Measurements from ENCODE around the gene RPS15.
A peak's percentile ranks its signal among the peaks of the same experiment; 100 is the strongest.
"Not testable (repeated sequence)": the region's sequence is repeated elsewhere in the genome, so short reads cannot be mapped to it uniquely, and the experiment has no call there.

The RPS15 gene

DNA sequence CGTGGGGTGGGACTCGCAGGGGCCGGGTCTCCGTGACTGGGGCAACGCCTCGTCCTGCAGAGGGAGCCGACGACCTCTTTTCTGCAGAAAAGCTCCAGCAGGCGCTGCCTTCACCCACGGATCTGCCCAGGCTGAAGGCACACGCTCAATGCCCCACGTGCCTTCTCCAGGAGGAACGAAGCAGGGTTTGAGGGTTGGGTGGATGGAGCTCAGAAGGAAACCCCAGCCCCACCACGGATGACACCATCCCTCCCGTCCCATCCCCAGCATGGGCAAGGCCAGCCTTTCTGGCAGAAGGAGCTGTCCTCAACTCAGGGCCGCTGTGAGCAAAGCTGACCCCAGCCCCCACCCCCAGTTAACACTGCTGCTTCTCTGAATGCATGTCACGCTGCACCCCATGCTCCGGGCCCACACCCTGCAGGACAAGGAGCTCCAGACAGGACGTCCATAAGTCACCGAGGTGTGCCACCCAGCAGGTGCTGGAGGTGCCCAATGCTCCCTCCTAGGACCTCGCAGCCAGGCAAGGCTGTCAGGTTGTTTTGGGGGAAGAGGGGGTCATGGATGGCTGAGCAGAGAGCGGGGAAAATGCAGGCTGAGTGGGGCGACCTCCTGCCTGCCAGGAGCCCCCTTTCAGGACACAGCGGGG lies 33.4 kb downstream of the RPS15 start:
- Mint-ChIP-seq H3K36me3 (no peaks in the 10 kb centered on the region), H3K9me3 (no peaks in the 10 kb centered on the region), H3K4me3 (peak overlapping the region; percentile 62), H3K4me1 (peaks cover 10% of the 10 kb centered on the region), H3K27me3 (peaks cover 1% of the 10 kb centered on the region), H3K27ac (no peak overlapping the region)

DNA sequence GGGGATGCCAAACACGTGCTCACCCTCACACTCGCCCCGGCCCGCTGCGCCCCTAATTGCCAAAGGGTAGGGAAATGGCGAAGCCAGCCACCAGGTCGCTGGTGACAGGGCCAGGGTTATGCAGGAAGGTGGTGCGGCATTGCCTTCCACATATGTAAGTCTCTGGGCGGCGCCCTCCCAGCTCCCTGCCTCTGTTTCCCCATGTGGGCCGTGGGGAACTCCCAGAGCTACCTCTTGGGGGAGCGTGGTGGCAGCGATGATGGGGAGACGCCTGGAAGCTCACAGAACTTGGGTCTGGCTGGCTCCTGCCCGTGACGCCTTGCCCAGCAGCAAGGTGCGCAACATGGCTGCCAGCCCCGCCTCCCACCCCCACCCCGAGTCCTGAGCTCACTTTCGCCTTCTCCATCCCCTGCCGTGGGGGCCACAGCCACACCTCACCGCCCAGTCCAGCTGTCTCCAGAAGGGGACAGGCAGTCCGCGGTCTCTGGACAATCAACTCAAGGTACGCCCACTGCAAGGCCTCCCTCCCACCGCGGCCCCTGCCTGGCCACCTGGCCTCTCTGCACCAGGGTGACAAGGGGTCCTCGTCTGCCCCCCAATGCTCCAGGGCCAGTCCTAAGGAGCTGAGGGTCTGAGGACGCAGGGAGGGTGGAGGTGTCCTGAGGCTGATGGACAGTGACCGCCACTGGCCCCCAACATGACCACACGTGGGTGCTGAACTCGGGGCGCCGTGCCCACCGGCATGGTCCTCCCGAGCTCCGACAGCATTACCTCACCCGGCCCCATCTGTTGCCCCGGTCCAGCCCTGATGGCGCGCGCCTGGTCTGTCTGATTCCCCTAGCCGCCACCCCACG lies 34.3 kb downstream of the RPS15 start:
- no peak overlapping the region for H3K4me3 Mint-ChIP-seq
- no peak overlapping the region for H3K27ac Mint-ChIP-seq
- H3K27me3 Mint-ChIP-seq, result no peaks in the 10 kb centered on the region
- H3K9me3 Mint-ChIP-seq, result no peaks in the 10 kb centered on the region
- H3K36me3 Mint-ChIP-seq, result no peaks in the 10 kb centered on the region
- H3K4me1 Mint-ChIP-seq, result peaks cover 17% of the 10 kb centered on the region

DNA sequence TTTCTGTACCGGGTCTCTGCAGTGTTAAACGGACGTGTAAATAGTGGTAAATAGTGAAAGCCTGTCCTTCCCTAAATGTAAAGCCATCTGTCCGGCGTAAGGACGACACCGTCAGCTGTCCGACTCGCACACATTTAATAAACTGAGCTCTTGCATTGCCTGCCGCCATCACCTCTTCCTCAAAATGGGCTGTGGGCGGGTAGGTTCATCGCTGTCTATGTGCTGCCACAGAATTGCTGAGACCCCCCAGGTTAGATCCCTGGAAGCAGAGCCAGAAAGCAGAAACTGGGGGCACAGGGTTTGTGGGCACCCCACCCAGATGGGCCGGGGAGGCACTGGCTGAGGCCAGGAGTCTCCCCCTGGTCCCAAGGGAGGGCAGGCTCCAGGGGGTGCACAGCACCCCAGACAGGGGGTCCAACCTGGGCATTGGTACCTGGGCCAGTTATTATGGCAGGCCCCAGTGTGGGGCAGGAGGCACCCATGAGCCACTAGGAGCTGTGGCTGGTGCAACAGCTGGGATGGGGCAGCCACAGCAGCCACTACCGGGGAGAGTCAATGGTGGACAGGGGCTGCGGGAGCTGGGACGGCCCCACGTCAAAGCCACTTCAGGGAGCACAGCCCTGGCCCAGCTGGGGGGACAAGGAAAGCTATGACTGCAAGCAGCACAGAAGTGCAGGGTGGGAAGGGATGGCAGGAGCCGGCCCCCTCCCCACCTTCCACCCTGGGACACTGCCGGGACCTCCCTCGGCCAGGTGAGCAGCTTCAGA lies 35.1 kb downstream of the RPS15 start:
- Mint-ChIP-seq H3K27ac (no peak overlapping the region), H3K27me3 (no peaks in the 10 kb centered on the region), H3K4me3 (no peak overlapping the region), H3K36me3 (no peaks in the 10 kb centered on the region), H3K9me3 (no peaks in the 10 kb centered on the region), H3K4me1 (peaks cover 18% of the 10 kb centered on the region)

DNA sequence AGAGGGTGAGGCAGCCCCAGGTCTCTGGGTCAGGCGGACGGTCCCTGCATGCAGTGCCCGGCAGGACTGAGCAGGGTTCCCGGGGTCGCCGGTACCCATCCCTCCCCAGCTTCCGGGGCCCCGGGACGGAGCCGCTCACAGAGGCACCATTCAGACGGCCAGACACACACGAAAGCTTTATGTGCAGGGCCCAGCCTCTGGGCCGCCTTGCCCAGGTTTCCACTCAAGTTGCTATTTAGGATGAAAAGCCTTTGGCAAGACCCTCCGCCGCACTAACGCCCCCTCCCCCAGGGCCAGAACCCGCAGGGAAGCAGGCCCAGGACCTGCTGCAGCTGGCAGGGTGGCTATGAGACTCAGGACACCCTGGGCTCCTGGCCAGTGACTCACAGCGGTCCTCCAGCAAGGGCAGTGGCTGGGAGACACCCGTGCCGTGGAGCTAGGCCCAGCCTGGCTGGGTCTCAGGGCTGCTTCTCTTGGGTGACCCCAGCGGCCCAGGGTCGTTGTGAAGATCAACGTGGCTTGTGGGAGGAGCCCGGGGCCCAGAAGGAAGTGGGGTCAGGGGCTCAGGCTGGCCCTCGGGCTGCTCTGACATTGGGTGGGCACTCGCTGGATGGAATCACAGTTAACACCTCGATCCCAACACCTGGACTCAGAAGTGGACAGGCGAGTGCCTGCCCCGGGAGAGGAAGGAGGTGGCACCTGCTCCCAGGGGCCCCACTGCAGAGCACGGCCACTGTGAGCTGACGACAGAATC lies 36.0 kb downstream of the RPS15 start:
- no peaks in the 10 kb centered on the region for H3K9me3 Mint-ChIP-seq
- H3K4me3 Mint-ChIP-seq, result no peak overlapping the region

DNA sequence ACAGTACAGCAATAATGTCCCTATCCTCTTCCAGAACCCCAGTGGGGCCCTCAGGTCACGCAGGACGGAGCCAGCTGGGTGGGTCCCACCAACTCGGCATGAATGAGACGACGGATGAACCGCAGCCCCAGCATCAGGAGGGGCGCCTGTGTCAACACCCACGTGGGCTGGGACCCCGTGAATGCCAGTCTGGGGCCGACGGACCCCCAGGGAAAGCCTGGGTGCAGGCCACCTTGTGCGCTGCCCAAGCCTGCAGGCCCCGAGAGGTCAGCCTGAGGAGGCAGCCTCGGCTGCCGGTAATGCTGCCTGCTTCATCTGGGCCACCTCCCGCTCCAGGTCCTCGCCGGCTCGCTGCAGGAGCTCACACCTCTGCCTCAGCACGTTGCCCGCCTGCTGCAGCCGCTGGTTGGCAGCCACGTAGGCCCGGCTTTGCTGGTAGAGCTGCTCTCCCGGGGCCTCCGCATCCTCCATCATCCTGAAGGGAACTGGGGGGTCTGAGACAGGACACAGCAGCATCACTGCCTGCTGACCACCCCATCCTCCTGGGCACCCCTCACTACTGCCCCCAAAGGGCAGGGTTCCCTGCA lies 36.7 kb downstream of the RPS15 start:
- Mint-ChIP-seq H3K36me3 (peaks cover 2% of the 10 kb centered on the region), H3K9me3 (no peaks in the 10 kb centered on the region), H3K4me3 (no peak overlapping the region), H3K4me1 (peaks cover 23% of the 10 kb centered on the region), H3K27ac (no peak overlapping the region), H3K27me3 (no peaks in the 10 kb centered on the region)

More for the DNA sequence above, 36.0 kb downstream of the RPS15 start:
- no peak overlapping the region for H3K27ac Mint-ChIP-seq
- peaks cover 21% of the 10 kb centered on the region for H3K4me1 Mint-ChIP-seq
- peaks cover 2% of the 10 kb centered on the region for H3K36me3 Mint-ChIP-seq
- H3K27me3 Mint-ChIP-seq, result no peaks in the 10 kb centered on the region

DNA sequence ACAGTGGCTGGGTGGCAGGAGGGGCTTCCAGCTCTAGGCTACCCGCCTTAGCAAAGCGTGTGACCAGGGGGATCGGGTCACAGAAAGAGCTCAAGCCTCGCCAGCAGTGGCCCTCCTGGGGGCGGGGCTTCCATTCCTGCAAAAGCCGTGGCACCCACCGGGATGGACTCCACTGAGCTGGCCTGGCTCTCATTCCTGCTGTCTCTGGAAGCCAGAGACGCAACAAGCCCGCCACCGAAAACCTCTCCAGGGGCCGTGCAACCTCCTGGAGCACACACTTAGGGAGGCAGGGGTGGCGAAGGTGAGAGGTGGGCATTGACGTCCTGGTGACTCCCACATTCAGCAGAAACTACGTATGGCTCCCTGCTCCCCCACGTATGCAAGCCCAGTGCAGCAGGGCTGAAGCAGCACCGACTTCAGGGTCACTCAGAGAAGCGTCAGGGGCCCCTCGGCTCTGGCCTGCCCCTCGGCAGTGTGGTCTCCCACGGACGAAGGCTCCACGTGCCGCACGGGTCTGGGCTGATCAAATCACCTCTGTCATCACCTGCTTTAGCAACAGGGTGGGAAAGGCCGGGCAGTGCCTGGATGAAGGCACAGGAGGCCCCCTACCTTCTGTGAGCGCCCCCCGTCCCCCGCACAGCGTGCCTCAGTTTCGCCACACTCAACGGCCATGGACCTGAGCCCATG lies 37.7 kb downstream of the RPS15 start:
- H3K9me3 Mint-ChIP-seq, result no peaks in the 10 kb centered on the region
- no peaks in the 10 kb centered on the region for H3K27me3 Mint-ChIP-seq
- H3K4me3 Mint-ChIP-seq, result no peak overlapping the region

DNA sequence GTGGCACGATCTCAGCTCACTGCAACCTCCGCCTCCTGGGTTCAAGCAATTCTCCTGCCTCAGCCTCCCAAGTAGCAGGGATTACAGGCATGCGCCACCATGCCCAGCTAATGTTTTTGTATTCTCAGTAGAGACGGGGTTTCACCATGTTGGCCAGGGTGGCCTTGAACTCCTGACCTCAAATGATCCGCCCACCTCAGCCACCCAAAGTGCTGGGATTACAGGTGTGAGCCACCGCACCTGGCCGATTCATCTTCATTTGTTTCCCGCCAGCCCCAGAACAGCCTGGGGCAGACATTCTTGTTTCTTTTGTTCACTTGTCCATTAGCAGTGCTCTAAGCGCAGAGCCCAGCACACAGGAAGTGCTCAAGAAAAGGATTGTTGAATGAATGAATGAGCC lies 38.9 kb downstream of the RPS15 start:
- H3K36me3 Mint-ChIP-seq, H3K27me3 Mint-ChIP-seq, H3K9me3 Mint-ChIP-seq, H3K27ac Mint-ChIP-seq: not testable (repeated sequence)
- peaks cover 24% of the 10 kb centered on the region for H3K4me1 Mint-ChIP-seq
- peak overlapping the region; percentile 48 for H3K4me3 Mint-ChIP-seq

More for the DNA sequence above, 37.7 kb downstream of the RPS15 start:
- Mint-ChIP-seq H3K27ac (no peak overlapping the region), H3K36me3 (peaks cover 2% of the 10 kb centered on the region), H3K4me1 (peaks cover 27% of the 10 kb centered on the region)

DNA sequence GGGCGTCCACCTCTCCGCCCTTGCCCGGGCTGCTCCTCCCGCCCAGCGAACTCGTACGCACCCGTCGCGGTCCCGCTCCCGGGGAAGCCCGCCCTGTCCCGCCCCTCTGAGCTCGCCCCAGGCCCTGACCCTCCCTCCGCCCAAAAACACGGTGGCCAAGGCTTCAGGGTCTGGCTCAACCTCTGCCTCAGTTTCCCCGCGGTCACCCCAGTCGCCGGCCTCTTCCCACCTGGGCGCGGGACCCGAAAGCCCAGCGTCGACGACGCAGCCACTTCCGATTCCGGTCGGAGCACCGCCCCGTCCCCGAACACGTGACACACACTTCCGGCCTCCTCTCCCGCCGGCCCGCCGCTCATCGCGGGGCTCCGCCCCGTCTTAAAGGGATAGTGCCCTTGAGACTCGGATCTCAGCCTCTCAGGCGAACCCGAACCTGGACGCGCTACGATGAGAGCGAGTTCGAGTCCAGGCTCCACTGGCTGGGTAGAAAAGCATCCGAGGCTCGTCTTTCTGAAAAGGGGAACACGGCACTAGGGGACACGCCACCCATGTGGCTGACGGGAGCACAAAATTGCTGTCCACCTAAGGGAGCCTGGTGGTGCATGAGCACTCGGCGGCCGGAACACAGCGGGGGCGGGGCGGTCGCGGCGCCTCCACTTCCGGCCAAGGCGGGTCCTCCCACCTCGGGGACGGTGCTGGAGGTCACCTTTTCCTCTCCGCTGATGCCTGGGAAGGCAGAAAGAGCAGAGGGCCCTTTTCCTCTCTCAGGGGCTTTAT lies 40.9 kb downstream of the RPS15 start, which contains the start of gene C19orf25:
Gene C19orf25, minus strand, starts transcription at position 282 of the 774 bp plus-strand sequence. CDS start 312 bp downstream, outside the sequence.
- Mint-ChIP-seq H3K9me3 (no peaks in the 10 kb centered on the region), H3K4me1 (peaks cover 17% of the 10 kb centered on the region), H3K27ac (peak within 1 kb of the TSS; percentile 99), H3K4me3 (peak within 1 kb of the TSS; percentile 99), H3K27me3 (no peaks in the 10 kb centered on the region), H3K36me3 (peaks cover 2% of the 10 kb centered on the region)

DNA sequence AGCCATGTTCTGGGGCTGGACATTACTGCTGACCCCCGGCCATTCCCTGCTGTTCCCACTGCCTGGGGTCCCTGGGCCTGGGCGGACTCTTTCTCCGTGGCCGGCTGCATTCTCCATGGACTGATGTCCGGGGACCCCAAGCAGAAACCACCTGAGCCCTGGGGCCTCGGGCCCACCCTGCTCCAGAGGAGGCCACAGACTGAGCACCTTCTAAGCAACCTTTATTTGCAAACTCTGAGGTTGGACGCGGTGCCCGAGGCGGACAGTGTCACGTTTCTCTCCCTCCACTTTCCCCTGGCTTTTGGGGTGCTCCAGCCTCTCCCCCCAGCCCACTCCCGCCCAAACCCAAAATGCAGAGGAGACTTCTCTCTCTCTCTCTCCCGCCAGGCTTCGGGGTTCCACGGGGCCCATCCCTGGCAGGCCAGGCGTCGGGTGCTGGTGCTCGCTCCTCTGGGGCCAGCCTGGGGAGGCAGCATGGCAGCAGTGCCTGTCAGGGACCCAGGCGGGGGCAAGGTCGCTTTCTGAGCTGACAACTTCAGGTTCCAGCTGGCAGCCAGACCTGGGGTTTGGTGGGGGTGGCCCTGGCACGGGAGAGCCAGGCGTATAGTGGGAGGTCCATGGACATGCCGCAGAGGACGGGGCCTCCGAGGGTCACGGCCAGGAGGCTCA lies 43.2 kb downstream of the RPS15 start:
- H3K36me3 Mint-ChIP-seq, result peaks cover 2% of the 10 kb centered on the region
- no peak overlapping the region for H3K4me3 Mint-ChIP-seq
- no peaks in the 10 kb centered on the region for H3K9me3 Mint-ChIP-seq
- H3K4me1 Mint-ChIP-seq, result peaks cover 17% of the 10 kb centered on the region
- peak overlapping the region; percentile 68 for H3K27ac Mint-ChIP-seq
- no peaks in the 10 kb centered on the region for H3K27me3 Mint-ChIP-seq

DNA sequence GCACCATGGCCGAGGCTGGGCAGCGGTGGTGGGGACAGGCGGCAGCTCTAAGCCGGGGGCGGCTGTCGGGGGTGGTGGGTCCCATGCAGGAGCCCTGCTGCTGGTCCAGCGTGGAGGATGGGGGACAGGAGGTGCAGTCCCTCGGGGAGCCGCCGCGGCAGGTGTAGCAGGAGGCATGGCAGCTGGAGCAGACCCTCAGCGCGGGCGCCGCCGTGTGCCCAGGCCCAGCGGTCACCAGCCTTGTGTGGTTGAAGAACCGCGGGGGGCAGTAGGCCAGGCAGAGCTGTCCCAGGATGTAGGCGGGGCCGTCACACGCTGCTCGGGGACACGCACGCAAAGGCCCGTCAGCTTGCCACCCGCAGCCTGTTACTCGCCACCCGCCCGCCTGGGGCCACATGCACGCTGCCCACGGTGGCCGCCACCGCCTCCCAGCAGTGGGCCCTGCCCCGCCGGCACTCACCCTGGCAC lies 43.7 kb downstream of the RPS15 start:
- H3K27ac Mint-ChIP-seq, result no peak overlapping the region
- H3K27me3 Mint-ChIP-seq, result no peaks in the 10 kb centered on the region
- H3K9me3 Mint-ChIP-seq, result no peaks in the 10 kb centered on the region
- H3K4me1 Mint-ChIP-seq, result peaks cover 16% of the 10 kb centered on the region
- peaks cover 2% of the 10 kb centered on the region for H3K36me3 Mint-ChIP-seq
- H3K4me3 Mint-ChIP-seq, result no peak overlapping the region

DNA sequence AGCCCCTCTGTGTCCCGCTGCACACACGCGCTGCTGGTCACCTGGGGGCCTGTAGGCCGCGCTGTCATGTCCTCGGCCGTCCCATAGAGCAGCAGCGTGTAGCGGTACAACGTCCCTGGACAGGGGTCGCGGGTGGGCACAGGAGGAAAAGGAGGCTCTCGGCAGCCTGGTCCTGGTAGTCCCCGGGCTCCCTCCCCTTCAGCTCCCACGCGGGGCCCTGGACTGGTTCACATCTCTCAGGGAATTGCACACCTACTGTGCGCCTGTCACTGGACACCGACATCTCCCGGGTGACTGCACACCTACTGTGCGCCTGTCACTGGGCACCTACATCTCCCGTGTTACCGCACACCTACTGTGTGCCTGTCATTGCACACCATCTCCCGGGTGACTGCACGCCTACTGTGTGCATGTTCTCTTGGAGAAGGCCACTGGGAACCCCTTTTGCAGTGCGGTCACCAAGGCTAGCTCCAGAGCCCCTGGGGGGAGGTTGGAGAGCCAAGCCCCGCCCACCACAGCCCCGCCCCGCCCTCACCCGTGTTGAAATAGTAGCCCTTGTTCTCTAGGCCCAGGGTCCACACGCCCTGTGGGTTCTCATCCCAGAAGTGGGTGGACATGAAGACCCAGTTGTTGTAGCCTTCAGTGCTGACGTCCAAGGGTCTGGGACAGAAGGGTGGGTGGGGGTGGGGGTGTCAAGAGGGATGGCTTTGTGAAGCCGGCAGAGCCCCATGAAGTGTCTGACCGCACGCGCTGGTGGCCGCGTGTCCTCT lies 44.4 kb downstream of the RPS15 start:
- Mint-ChIP-seq H3K27me3 (no peaks in the 10 kb centered on the region), H3K27ac (no peak overlapping the region)

DNA sequence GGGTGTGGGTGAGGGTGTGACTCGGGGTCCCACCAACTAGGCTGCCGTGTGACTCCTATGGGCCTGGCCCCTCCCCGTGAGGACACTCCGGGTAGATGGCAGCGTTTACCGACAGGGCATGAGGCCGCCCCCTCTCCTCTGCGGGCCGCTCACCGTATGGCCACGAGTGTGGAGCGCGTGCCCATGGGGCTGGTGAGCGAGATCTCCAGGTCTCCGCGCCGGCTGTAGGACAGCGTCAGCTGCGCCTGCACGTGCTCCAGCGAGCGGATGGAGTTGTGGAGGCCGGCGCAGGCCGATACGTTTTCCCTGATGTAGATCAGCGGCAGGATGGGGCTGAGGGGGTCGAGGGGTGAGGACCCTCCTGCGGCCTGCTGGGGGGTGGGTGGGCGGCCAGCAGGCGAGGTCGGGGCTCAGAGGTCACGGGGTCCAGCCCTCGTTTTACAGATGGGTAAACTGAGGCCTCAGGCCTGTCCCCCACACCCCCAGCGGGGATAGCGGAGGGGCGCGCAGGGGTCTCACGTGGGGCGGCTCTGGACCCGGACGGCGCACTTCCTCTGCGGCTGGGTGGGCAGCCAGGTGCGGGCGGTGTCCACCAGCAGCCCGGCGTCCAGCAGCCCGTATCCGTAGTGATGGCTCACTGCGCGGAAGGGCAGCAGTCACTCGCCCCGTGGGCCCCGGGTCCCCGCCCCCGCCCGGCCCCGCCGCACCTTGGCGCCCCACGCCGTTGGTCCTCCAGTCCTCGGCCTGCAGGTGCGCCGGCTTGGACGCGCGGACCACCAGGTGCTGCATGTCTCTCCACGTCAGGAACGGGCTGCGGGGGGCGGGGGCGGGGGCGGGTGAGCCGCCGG lies 45.2 kb downstream of the RPS15 start:
- no peaks in the 10 kb centered on the region for H3K27me3 Mint-ChIP-seq
- no peaks in the 10 kb centered on the region for H3K9me3 Mint-ChIP-seq
- H3K4me3 Mint-ChIP-seq, result no peak overlapping the region
- peaks cover 9% of the 10 kb centered on the region for H3K4me1 Mint-ChIP-seq
- H3K27ac Mint-ChIP-seq, result no peak overlapping the region
- H3K36me3 Mint-ChIP-seq, result peaks cover 2% of the 10 kb centered on the region

More for the DNA sequence above, 44.4 kb downstream of the RPS15 start:
- H3K4me3 Mint-ChIP-seq, result no peak overlapping the region
- H3K36me3 Mint-ChIP-seq, result peaks cover 2% of the 10 kb centered on the region
- peaks cover 10% of the 10 kb centered on the region for H3K4me1 Mint-ChIP-seq
- no peaks in the 10 kb centered on the region for H3K9me3 Mint-ChIP-seq
